ENCODE measurements around the gene HDAC4. TPM values are rescaled to one million over a fixed set of nuclear protein-coding genes. Genes with fewer than 3 reads are reported as not detected.
A peak's percentile ranks its signal among the peaks of the same experiment; 100 is the strongest.

HDAC4 gene
- total RNA-seq, 4 donors from 2014 or later = 30.2 to 103 (median 51.7) TPM

DNA sequence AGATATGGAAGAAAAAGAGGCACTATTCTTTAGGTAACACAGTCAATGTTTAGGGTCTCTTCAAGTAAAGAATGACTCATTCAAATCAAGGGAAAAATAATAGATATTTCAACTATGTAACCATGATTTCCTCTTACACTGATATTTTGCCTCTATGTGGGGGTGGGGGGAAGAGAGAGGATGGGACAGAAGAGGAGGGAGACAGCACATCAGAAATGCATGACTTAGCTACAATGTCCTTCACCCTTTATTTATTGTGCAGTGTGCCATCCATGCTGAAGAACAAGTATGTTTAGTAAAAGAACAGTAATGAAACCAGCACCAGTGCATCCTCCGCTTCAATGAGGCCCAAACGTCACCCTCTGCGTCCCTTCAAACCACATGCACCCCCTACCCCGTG is 204.8 kb downstream of the HDAC4 start:
- ATAC-seq (ENCODE audit: low FRiP score) = no peak
- DNase-seq (ENCODE audit: low spot score) = no peak
- TF ChIP-seq, protein P1, sequence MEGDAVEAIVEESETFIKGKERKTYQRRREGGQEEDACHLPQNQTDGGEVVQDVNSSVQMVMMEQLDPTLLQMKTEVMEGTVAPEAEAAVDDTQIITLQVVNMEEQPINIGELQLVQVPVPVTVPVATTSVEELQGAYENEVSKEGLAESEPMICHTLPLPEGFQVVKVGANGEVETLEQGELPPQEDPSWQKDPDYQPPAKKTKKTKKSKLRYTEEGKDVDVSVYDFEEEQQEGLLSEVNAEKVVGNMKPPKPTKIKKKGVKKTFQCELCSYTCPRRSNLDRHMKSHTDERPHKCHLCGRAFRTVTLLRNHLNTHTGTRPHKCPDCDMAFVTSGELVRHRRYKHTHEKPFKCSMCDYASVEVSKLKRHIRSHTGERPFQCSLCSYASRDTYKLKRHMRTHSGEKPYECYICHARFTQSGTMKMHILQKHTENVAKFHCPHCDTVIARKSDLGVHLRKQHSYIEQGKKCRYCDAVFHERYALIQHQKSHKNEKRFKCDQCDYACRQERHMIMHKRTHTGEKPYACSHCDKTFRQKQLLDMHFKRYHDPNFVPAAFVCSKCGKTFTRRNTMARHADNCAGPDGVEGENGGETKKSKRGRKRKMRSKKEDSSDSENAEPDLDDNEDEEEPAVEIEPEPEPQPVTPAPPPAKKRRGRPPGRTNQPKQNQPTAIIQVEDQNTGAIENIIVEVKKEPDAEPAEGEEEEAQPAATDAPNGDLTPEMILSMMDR (IDR thresholded peaks at IDR 0.05) = no peak

DNA sequence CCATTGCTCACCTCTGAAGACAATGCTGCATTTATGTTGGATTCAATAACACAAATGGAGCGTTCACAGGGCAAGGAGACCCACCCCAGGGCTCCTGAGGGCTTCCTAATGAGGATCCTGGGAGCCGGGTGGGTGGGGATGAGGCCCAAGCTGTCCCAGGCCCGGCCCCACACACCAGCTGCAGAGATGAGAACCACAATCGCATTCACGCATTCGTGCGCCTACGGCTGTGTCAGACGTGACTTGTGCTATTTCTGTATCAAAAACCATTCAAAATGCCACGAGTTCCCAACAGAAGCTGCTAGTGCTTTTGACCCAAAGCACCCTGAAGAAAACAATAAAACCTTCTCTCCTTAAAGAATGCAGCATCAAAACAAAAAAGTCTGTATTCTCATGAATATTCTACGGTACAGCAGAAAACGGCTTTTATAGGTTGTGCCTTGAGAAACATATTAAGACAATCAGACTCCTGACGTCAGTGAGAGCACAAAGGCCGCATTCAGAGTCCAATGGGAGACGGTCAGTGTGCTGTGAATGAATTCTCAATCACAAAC is 205.4 kb downstream of the HDAC4 start:
- ATAC-seq (ENCODE audit: low FRiP score) = no peak
- TF ChIP-seq, protein P1 (IDR thresholded peaks at IDR 0.05) = no peak
- DNase-seq (ENCODE audit: low spot score) = no peak

DNA sequence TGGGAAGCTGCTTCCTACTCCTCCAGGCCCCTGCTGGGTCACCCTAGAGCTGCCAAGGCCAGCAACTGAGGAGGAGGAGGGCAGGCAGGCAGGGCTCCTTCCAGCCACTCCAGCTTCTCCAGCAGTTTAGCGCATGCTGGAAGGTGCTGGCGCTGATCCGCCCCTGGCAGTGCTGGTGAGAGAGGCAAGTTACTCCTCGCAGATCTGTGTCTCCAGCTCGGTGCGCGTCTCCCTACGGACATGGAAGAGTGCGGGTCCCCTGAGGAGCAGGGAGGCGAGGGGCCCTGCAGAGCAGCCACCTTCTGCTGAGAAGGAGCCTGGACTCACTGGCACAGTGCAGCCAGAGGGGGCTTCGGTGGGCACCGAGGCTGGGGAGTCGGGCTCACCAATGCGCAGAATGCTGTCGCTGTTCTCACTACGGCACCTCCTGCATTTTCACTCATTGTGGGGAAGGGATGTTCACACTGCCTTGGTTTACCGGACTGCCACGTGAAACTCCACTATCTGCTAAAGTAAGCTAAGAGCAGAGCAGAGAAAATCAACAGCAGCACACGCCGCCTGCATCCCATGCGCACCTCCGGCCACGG is 206.0 kb downstream of the HDAC4 start:
- DNase-seq (ENCODE audit: low spot score) = peak; percentile 20
- no peak for ATAC-seq (ENCODE audit: low FRiP score)
- TF ChIP-seq, protein P1 (IDR thresholded peaks at IDR 0.05) = no peak

DNA sequence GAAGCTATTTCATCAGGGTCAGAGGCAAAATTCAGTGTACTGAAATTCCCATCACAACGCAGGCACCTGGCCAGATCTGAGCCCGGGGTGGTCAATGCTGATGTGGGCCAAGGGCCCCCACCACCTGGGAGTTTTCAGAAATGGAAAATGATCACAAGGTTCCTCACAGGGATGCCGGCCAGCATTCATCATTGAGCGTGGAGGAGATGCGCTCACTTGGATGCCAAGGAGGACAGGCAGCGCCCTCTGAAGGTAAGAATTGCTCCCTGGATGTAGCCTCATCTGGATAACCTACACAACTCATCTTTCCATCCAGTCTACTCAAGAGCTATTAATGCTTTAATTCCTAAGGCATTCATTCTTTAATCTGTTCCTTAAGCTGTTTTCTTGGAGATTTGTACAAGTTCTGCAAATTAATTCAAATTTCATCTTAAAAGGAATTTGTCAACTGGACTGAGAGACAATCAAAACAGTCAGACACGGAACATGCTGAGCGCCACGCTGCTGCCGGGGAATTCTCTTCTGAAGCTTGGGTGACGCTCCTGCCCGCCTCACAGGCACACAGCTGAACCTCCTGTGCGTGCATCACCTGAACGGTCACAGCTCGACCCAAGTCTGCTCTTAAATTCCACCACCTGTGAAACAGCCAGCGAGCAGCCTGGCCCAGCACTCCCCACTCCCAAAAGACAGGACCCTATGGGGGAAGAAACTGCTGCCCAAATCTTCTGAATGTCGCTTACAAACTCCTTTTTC is 206.7 kb downstream of the HDAC4 start:
- ATAC-seq (ENCODE audit: low FRiP score) (no peak), DNase-seq (ENCODE audit: low spot score) (no peak)
- TF ChIP-seq, protein P1 (IDR thresholded peaks at IDR 0.05) = no peak

DNA sequence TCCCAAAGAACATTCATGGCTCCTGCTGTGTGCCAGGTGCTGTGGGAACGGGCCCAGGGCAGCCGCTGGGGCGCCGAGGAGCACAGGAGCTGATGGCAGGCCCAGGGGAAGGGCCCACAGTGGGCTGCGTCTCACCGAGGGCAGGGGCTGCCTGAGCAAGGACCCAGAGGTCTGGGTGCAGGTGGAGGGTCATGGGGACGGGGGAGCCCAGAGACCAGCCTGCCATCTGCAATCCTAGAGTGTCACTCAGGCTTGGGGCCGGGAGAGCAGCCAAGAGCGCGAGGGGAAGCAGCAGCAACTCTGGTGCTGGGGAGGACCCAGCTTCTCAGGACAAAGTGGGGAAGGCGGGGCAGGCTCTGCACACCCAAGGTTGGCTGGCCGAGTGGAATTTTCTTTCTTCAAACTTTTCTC is 207.4 kb downstream of the HDAC4 start:
- TF ChIP-seq, protein P1 (IDR thresholded peaks at IDR 0.05) = no peak
- DNase-seq (ENCODE audit: low spot score) = no peak
- ATAC-seq (ENCODE audit: low FRiP score) = no peak

DNA sequence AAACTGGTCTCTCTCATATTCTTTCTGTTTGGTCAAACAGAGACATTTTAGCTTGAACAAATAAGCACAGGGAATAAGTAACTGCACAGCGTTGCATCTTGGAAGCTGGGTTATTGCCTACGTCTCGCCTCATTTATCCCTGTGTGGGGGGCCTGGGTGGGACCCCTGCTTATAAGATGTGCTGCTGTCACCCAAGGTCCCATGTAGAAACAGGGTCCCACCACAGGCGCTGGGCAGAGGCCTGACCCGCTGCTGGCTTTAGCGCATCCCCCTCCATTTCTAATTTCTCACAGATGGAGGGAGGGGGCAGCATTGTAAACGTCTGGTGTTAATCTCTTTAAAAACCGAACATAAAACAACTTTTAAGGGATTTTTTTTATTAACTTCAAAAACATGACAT is 207.8 kb downstream of the HDAC4 start:
- ATAC-seq (ENCODE audit: low FRiP score) = no peak
- TF ChIP-seq, protein P1 (IDR thresholded peaks at IDR 0.05) = no peak
- DNase-seq (ENCODE audit: low spot score) = no peak
